H1 (cell line): Measurements from ENCODE around the gene ACCS. TPM values are rescaled to one million over a fixed set of nuclear protein-coding genes. Genes with fewer than 3 reads are reported as not detected.

Experiments used
- CHD1 ChIP-seq: IDR thresholded peaks from 2 replicates; pipeline ENCODE4 v1.6.1; 2012; ENCODE audit warnings: low read depth, low read length, improper control_type of control experiment
- CHD7 ChIP-seq: fragments of 300-600 bp; sonication (generic); IDR thresholded peaks from 2 replicates; pipeline ENCODE4 v1.7.1; 2012; ENCODE audit warnings: low read length, moderate library complexity, mild to moderate bottlenecking, inconsistent platforms; ENCODE audit not compliant: insufficient replicate concordance
- CREB1 ChIP-seq: IDR thresholded peaks from 2 replicates; pipeline ENCODE4 v1.6.1; 2012; ENCODE audit warnings: inconsistent platforms
- NANOG ChIP-seq: IDR thresholded peaks from 2 replicates; pipeline ENCODE4 v1.6.1; 2011; ENCODE audit warnings: low read length, low read depth, mild to moderate bottlenecking, inconsistent platforms; ENCODE audit not compliant: insufficient read depth, poor library complexity, severe bottlenecking
- RXRA ChIP-seq: IDR thresholded peaks from 2 replicates; pipeline ENCODE4 v1.6.1; 2011; ENCODE audit warnings: low read depth, mild to moderate bottlenecking, low read length, moderate library complexity; ENCODE audit not compliant: insufficient read depth
- SIN3A ChIP-seq, 2 experiments: IDR thresholded peaks in 1 of 2; conservative IDR thresholded peaks in 1 of 2; 2 replicates each; pipeline ENCODE4 v1.6.1; 2011 to 2012; ENCODE audit warnings: low read length in 2 of 2, improper control_type of control experiment in 1 of 2, low read depth in 1 of 2, mild to moderate bottlenecking in 1 of 2
- polyA plus RNA-seq, 7 experiments: library from polyadenylated mRNA; depleted of rRNA in 3 of 7; stranded (reverse) in 5 of 7; unstranded in 2 of 7; fragments of >200 nt in 5 of 7; fragments of 200-250 nt in 2 of 7; gene quantifications; 1 replicate in 5 of 7; 2 replicates in 1 of 7; 4 replicates in 1 of 7; pipeline versions ENCODE4 v1.2.1 to v1.2.3, GENCODE V29; 2011 to 2013; ENCODE audit warnings: missing spikeins in 2 of 7, mixed read lengths in 2 of 7
- total RNA-seq: library from RNA; stranded (reverse); fragmentation: NEBNext Ultra II Directional; extraction: Animal tissue kit (Norgen Biotek cat#: 25700); gene quantifications from 2 replicates; pipeline ENCODE4 v1.2.1, GENCODE V29; 2021

The ACCS gene
- total and polyA plus RNA-seq, 2 of the 8 experiments (the other 6 are each of a cell fraction or from before 2014, with no cell fraction given), result 6.0 to 8.0 TPM

DNA sequence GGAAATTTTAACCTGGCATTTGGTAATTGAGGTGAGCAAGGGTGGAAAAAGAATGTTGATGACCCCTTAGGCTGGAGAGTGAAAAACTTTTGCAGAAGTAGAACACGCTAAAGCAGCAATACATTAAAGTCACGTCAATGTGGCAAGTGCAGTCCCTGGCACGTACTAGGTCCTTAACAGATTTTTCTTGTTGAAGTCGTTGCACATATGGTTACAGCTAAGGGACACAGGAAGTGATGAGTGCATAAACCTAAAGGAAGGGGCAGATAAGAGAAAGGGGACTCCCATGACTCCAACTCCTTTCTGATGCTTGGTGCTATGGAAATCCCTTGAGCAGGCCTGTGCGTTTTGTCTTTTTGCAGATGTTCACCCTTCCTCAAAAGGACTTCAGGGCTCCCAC lies 1.2 kb downstream of the ACCS start (continued):
- TF ChIP-seq CHD1 (no peak), CHD7 (no peak), SIN3A (conservative IDR thresholded peaks at IDR 0.05 in 1 of 2, IDR thresholded peaks at IDR 0.05 in 1 of 2; ENCODE audit: low read depth in 1 of 2, low read length in 2 of 2) (no peak), CREB1 (no peak), NANOG (no peak), RXRA (no peak)
